ENCODE measurements around the gene HINT3.
"Not testable (repeated sequence)": the region's sequence is repeated elsewhere in the genome, so short reads cannot be mapped to it uniquely, and the experiment has no call there.

HINT3 gene

DNA sequence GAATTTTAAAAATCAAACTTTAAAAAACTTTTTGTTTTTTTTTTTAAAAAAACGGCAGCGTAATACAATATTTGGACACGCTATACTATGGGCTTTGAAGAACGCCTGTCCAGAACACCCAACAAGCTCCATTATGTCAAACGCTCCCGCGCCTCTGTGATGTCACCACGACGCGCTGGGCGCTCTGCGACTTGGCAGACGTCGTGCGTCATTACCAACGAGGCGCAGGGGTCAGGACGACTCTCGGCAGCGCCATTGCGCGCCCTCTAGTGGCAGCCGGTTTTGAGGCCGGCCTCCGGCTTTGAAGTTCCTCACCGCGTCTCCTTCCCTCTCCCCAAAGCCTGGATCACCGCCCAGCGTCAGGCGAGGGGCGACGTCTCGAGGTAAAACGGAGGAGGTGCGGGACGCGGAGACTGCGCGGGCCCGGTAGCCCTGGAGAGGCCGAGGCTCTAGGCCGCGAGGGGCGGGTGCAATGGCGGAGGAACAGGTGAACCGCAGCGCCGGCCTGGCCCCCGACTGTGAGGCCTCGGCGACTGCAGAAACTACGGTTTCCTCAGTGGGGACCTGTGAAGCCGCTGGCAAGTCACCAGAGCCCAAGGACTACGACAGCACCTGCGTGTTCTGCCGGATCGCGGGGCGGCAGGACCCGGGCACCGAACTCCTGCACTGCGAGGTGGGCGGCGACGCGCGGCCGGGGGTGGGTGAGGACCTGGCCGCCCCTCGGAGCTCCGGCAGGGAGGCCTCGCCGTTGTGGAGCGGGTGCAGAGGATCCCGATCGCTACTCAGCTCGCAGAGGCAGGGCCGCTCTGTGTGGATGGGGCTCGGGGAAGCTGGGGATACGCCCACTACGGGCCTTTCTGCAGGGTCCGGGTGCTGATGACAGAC, at the start of gene HINT3:
TSS of gene HINT3 (plus strand) at position 265 of the 885 bp plus-strand sequence. CDS start at position 473, 208 bp downstream.
- DNase-seq: peak; percentile 96

DNA sequence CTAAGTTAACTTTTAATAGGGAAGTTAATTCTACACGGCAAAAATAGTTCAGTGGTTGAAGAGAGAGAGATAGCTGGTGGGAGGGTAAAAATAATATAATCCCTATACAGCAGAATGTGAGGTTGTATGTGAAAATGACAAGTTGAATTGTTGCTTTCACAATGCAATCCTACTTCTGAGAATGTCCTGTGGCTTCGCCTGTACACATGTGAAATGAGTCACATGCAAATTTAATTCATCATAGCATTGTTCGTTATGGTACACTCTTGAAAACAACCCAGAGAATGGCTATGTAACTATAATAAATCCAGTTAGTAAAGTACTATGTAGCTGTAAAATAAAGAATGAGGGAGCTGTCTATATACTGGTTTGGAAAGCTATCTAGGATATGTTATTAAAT, 46.0 kb upstream of the HINT3 start:
- no peak for DNase-seq

- DNase-seq: not testable (repeated sequence)
Observed at GRCh38 chr6:125911051-125911451, 45.5 kb upstream of the HINT3 start.

DNA sequence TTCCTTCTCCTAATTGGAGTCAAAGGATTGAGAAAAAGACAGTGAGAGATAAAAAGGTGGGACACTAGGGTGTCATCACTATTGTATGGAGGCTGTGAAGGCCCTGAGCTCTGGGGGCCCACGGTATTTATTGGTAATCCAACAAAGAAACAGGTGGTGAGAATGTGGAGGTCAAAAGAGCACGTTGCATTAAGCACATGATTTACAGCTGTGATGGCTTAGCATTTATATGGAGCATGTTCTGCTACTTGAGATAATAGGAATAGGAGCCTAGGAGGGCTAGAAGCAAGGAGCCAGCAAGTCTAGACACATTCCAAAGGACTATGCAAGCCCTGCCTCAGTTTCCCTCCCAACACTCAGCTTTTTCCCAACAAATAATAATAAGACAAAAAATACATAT, 44.1 kb upstream of the HINT3 start:
- DNase-seq: not testable (repeated sequence)

DNA sequence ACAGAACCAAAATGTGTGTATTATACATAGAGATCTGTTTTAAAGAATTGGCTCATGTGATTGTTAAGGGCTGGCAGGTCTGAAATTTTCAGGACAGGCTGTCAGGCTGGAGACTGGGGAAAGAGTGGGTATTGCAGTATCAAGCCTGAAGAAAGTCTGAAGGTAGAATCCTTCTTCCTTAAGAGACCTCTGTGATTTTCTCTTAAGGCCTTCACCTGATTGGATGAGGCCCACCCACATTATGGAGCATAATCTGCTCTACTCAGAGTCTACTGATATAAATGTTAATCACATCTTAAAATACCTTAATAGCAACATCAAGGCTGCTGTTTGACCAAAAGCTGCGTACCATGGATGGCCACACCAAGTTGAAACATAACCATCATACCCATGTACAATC, 43.4 kb upstream of the HINT3 start:
- no peak for DNase-seq

- DNase-seq: no peak
Observed at GRCh38 chr6:125913864-125914351, 42.7 kb upstream of the HINT3 start.

- no peak for DNase-seq
Observed at GRCh38 chr6:125918230-125918629, 38.3 kb upstream of the HINT3 start.

DNA sequence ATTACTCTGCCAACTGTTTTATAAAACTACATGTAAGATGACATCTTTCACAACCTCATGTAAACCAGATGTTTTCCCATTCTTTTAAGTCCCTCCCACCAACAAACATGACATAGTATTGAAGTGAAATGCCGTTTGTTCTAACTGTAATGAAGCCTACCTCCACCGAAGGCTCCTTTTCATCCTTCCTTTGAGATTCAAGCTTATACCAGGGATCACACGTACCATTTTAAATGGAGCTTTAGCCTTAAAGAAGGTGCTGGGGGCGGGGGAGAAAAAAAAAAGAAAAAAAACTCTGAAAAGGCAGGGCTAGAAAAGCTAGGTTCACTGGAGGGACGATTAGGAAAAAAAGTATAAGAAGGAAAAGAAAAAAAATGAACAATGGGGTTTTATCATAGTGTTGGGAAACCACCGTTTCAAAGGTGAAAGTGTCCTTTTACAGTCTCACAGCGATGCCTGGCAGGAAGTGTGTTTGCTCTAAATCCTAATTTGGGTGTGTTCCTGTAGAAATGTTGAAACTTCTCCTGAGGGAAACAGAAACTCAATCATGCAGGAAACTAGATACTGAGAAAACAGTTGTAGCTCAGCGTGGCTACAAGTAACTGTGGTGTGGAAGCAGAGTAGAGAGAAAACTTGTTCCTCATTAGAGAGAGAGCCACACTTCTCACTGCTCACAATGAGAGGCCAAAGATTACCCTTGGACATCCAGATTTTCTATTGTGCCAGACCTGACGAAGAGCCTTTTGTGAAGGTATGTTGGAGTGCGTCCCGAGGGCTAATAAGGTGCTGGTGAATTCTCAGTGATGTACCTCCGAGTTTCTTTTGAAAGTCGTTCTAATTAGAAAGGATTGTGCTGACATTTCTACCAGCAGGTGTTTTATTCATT, 37.6 kb upstream of the HINT3 start:
- DNase-seq: peak; percentile 53

- no peak for DNase-seq
Observed at GRCh38 chr6:125919618-125920017, 37.0 kb upstream of the HINT3 start.

DNA sequence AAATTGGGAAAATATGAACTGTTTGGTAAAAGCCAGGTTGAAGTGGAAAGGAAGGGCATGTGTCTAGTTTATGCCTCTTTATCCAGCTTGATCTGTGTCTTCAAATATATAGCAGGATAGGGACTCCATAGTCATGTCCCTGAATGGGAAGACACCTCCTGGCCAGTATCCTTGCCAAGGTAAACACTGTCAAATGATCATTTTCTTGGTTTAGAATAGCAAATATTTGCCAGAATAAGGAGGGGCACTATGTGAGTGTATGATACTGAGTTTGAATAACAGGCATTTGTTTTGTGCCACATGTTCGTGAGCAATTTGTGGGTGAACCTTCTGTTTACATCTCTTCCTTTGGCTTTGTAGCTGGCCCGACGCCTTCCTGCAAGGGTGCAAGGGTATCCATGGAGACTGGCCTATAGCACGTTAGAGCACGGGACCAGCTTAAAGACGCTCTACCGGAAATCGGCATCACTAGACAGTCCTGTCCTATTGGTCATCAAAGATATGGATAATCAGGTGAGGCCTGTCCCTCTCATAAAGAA, 34.2 kb upstream of the HINT3 start:
- DNase-seq: no peak

- DNase-seq: no peak
Observed at GRCh38 chr6:125923366-125923877, 33.1 kb upstream of the HINT3 start.

DNA sequence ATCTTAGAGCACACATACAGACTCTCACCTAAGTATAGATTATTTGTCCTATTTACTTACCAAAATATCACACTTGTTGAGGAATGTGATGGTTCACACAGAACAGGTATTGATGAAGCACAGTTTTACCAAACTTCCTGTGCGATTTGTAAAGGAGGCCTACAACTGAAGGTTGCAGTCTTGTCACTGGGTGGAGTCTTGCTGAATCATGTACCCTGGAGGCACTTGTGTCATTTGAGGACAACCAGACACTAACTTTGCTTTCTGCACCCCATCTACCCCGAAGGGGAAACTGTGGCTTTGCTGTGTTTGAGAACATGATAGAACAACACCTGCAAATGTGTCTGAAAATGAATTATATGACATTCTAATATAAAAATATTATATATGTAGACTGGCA, 32.4 kb upstream of the HINT3 start:
- no peak for DNase-seq

- DNase-seq: no peak
Observed at GRCh38 chr6:125924697-125925358, 31.7 kb upstream of the HINT3 start.

DNA sequence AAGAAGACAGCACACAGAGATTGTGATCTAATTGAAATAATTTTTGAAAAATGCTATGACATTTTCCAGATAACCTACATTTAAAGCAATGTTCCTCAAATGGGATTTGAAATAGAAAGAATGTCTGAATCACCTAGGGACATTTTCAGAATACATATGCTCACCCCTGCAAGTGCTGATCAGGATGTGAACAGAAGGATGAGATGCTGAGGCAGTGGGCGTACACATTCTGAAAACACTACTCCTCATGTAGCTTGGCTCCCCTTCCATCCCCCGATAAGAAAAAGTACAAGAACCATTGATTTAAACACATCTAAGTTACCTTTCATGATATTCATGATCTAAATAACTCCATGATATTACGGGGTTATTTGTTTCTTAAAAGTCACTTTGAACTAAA, 29.9 kb upstream of the HINT3 start:
- DNase-seq: no peak

GRCh38 chr6:125927761-125928160, 28.8 kb upstream of the HINT3 start:
- no peak for DNase-seq

DNA sequence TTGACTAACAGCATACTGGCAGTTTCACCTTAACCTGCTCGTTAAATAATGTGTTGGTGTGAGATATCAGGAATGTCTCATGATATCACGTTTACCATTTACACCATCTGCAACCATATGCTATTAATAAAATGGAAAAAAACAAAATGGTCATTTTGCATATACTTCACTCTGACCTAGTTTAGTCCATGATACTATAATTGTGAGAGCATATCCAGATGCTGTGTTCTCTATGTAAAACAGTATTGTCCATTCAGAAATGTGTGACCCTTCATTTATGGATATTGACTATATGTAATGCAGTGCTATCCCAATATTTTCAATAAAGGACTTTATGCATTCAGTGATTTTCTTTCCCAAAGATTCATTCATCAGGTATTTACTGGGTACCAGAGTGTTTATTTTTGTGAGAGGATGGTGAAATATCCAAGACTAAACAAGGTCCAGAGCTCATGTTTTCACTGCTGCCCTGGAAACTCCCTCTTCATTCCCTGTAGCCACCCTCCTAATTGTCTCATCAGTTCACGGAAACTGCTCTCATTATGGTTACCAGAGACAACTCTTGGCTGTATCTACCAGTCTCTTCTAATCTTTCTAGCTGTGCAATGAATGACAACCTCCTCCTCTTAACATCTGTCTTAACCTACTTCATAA, 25.7 kb upstream of the HINT3 start:
- DNase-seq: no peak

GRCh38 chr6:125931733-125932450, 24.7 kb upstream of the HINT3 start:
- no peak for DNase-seq

- DNase-seq: no peak
Observed at GRCh38 chr6:125932451-125932795, 24.1 kb upstream of the HINT3 start.

DNA sequence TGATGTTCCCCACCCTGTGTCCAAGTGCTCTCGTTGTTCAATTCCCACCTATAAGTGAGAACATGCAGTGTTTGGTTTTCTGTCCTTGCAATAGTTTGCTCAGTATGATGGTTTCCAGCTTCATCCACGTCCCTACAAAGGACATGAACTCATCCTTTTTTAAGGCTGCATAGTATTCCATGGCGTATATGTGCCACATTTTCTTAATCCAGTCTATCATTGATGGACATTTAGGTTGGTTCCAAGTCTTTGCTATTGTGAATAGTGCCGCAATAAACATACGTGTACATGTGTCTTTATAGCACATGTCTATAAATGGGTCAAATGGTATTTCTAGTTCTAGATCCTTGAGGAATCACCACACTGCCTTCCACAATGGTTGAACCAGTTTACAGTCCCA, 21.1 kb upstream of the HINT3 start:
- not testable (repeated sequence) for DNase-seq

DNA sequence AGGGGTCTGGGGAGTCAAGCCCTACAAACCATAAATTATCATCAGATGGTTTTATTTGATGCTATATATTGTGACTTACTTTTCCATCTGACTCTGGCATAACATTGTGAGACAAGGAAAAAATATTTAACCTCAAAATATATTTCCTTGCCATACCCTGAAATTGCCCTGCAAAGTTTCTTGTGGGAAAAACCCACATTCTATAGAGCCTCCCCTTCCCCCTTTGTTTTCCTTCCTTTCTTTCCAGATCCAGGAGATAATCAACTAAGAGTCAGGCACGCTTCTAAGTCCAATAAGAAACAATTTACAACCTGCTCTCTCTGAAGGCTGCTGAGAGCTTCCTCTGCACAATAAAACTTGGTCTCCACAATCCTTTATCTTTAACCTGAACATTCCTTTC, 17.5 kb upstream of the HINT3 start:
- no peak for DNase-seq

GRCh38 chr6:125939791-125940190, 16.8 kb upstream of the HINT3 start:
- no peak for DNase-seq
